ENCODE results near the gene AUTS2.

GRCh38 chr7:69617364-69617763 lies 19.1 kb downstream of the AUTS2 start:
- TF ChIP-seq TAF1 (IDR thresholded peaks at IDR 0.05; ENCODE audit: borderline replicate concordance, low read depth, low read length) (no peak), YY1 (IDR thresholded peaks at IDR 0.05; ENCODE audit: low read depth, low read length) (no peak), POLR2AphosphoS5 (IDR thresholded peaks at IDR 0.05; ENCODE audit: low read length) (no peak), TCF7 (IDR thresholded peaks at IDR 0.05; ENCODE audit: borderline replicate concordance) (no peak), KDM1A (IDR thresholded peaks at IDR 0.05; ENCODE audit: borderline replicate concordance) (no peak)

Measured in GM12878 (cell line).